ENCODE measurements around the gene MYL5. TPM values are rescaled to one million over a fixed set of nuclear protein-coding genes. Genes with fewer than 3 reads are reported as not detected.

The MYL5 gene
- total and polyA plus RNA-seq, 12 donors: 3.3 to 8.1 (median 6.1) TPM

- Histone ChIP-seq H3K36me3 (no peaks in the 10 kb centered on the region), H3K4me1 (no peaks in the 10 kb centered on the region), H3K27ac (no peak overlapping the region), H3K9me3 (no peaks in the 10 kb centered on the region), H3K27me3 (peaks cover 0 to 39% (median 6%) of the 10 kb centered on the region in 7 donors), H3K4me3 (no peak overlapping the region)
- 74 to 76% methylated on average over 19 to 20 of the region's 20 CpGs for WGBS, 2 donors
- DNase-seq (no peak), ATAC-seq (no peak)
- no peak for TF ChIP-seq CTCF (IDR thresholded peaks at IDR 0.05)
- intact Hi-C loops (cut with DNase I): no loop called here
Measured at GRCh38 chr4:626201-627091, 47.9 kb upstream of the MYL5 start.

- 78% methylated on average over 14 of the region's 15 CpGs for WGBS, 2 donors
- Histone ChIP-seq H3K9me3 (peaks cover 0 to 5% (median 0%) of the 10 kb centered on the region in 11 donors), H3K27ac (no peak overlapping the region), H3K4me3 (no peak overlapping the region), H3K4me1 (no peaks in the 10 kb centered on the region), H3K27me3 (peaks cover 0 to 39% (median 6%) of the 10 kb centered on the region in 7 donors), H3K36me3 (no peaks in the 10 kb centered on the region)
- intact Hi-C loops (cut with DNase I): no loop called here
- no peak for DNase-seq
- TF ChIP-seq CTCF (IDR thresholded peaks at IDR 0.05): no peak
- no peak for ATAC-seq
Measured at GRCh38 chr4:627347-628125, 46.8 kb upstream of the MYL5 start.

GRCh38 chr4:628311-628741, 46.0 kb upstream of the MYL5 start:
- WGBS, 2 donors: 89 to 92% methylated on average over 17 of the region's 17 CpGs
- intact Hi-C loops (cut with DNase I): no loop called here
- H3K27me3 ChIP-seq: peaks cover 0 to 39% (median 6%) of the 10 kb centered on the region in 7 donors
- no peak overlapping the region for H3K27ac ChIP-seq
- no peak for TF ChIP-seq CTCF (IDR thresholded peaks at IDR 0.05)
- no peaks in the 10 kb centered on the region for H3K4me1 ChIP-seq
- ATAC-seq: no peak
- no peaks in the 10 kb centered on the region for H3K36me3 ChIP-seq
- no peak for DNase-seq
- peaks cover 0 to 11% (median 0%) of the 10 kb centered on the region in 11 donors for H3K9me3 ChIP-seq
- H3K4me3 ChIP-seq: no peak overlapping the region

GRCh38 chr4:628821-629635, 45.3 kb upstream of the MYL5 start:
- no peaks in the 10 kb centered on the region for H3K36me3 ChIP-seq
- H3K9me3 ChIP-seq: peaks cover 0 to 11% (median 0%) of the 10 kb centered on the region in 11 donors
- no peak overlapping the region for H3K4me3 ChIP-seq
- DNase-seq (no peak), ATAC-seq (no peak)
- no peaks in the 10 kb centered on the region for H3K4me1 ChIP-seq
- intact Hi-C loops (cut with DNase I): no loop called here
- WGBS, 2 donors: 83 to 84% methylated on average over 27 of the region's 27 CpGs
- peaks cover 0 to 39% (median 6%) of the 10 kb centered on the region in 7 donors for H3K27me3 ChIP-seq
- no peak for TF ChIP-seq CTCF (IDR thresholded peaks at IDR 0.05)
- no peak overlapping the region for H3K27ac ChIP-seq
